ENCODE measurements around the gene SYNPR.

SYNPR gene

GRCh38 chr3:63521657-63522056 is 243.5 kb downstream of the SYNPR start:
- no peak for DNase-seq (ENCODE audit: low spot score in 2 of 2)
- Histone ChIP-seq H3K4me1 (no peaks in the 10 kb centered on the region), H3K4me3 (no peak overlapping the region), H3K36me3 (replicated peaks) (no peaks in the 10 kb centered on the region), H3K27me3 (ENCODE audit: low read depth) (peaks cover 3% of the 10 kb centered on the region; the same call in 1 of the 2 replicates), H3K9me3 (no peaks in the 10 kb centered on the region)
- in situ Hi-C loops (cut with MboI; ENCODE audit: low sequenced_read_pairs): no loop called here

DNA sequence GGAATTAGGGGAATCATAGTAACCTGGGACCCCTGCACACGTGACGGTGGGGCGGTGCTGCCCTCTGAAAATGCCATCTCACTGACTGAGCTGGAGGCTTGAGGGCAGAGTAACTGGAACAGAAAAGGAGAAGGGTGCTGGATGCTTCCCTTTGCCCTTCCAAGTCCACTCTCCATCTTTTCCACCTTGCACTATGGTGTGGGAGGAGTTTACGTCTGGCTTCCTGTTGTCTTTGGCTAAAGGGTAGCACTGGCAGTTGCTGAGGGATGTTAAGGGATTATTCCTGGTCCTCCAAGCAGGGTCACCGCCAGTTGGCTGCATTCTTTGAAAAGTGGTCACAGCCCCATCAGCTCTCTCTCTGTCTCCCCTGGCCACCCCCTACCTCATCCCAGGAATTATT is 245.0 kb downstream of the SYNPR start:
- no peaks in the 10 kb centered on the region for H3K4me1 ChIP-seq
- in situ Hi-C loops (cut with MboI; ENCODE audit: low sequenced_read_pairs): no loop called here
- H3K4me3 ChIP-seq: no peak overlapping the region
- H3K36me3 ChIP-seq (replicated peaks): no peaks in the 10 kb centered on the region
- DNase-seq (ENCODE audit: low spot score in 2 of 2): no peak
- H3K27me3 ChIP-seq (ENCODE audit: low read depth): peaks cover 3% of the 10 kb centered on the region; the same call in 1 of the 2 replicates
- no peaks in the 10 kb centered on the region for H3K9me3 ChIP-seq

DNA sequence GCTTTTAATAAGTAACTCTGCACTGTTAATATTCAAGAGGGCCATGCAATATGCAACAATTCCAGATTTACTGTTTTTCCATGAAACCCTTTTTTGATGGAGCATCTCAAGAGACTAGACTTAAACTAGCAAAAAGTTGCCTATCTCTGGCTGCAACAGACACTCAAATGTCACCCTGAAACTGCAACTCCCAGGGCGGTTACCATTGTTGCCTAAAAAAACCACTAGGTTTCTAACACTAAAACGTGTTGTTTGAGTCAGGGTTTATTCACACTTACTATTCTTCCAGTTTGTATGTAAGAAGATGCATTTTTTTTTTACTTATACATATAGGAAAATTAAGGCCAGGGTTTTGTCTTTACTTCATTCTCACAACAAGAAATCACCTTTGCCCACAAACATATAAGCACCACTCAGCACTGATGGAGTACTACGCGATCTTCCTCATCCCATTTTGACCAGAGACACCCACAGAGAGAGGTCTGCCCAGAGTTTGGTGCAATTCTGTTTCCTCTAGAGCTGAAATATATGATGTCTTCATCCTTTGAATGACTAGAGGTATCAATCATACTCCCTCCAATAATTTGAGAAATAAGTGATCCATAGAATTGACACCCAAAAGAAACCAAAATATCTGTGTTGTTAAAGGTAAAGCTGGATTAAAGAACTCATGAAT is 250.4 kb downstream of the SYNPR start:
- Histone ChIP-seq H3K9me3 (no peaks in the 10 kb centered on the region), H3K4me3 (no peak overlapping the region), H3K36me3 (replicated peaks) (no peaks in the 10 kb centered on the region), H3K27me3 (ENCODE audit: low read depth) (no peaks in the 10 kb centered on the region), H3K4me1 (no peaks in the 10 kb centered on the region)
- no peak for DNase-seq (ENCODE audit: low spot score in 2 of 2)
- in situ Hi-C loops (cut with MboI; ENCODE audit: low sequenced_read_pairs): no loop called here

GRCh38 chr3:63532521-63532920 is 254.4 kb downstream of the SYNPR start:
- in situ Hi-C loops (cut with MboI; ENCODE audit: low sequenced_read_pairs): no loop called here
- H3K9me3 ChIP-seq: no peaks in the 10 kb centered on the region
- no peak overlapping the region for H3K4me3 ChIP-seq
- 0 out of 2 replicates have a peak, but pooled peaks cover 2% of the 10 kb centered on the region for H3K27me3 ChIP-seq (ENCODE audit: low read depth)
- no peaks in the 10 kb centered on the region for H3K36me3 ChIP-seq (replicated peaks)
- DNase-seq (ENCODE audit: low spot score in 2 of 2): no peak
- H3K4me1 ChIP-seq: no peaks in the 10 kb centered on the region

DNA sequence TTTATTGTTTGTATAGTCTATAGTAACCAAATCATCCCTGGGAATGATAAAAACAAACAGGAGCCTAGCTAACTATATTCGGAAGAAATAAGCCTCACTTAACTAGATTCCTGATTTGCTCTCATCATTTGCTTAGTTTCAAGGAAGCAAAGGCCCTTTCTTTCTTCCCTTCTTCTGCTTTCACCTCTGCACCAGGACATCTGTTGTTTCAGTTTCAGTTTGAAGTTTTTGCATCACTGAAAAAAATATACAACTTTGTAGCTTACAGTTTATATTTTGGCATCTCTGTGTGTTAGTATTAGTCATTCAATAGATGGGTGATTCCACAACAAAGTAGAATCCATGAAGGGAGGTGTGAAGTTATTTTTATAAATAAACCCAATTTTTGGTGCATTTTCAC is 260.8 kb downstream of the SYNPR start:
- DNase-seq (ENCODE audit: low spot score in 2 of 2): no peak
- Histone ChIP-seq H3K9me3 (no peaks in the 10 kb centered on the region), H3K4me1 (no peaks in the 10 kb centered on the region), H3K36me3 (replicated peaks) (no peaks in the 10 kb centered on the region), H3K27me3 (ENCODE audit: low read depth) (peaks cover 5% of the 10 kb centered on the region; the same call in 1 of the 2 replicates), H3K4me3 (no peak overlapping the region)
- in situ Hi-C loops (cut with MboI; ENCODE audit: low sequenced_read_pairs): no loop called here

DNA sequence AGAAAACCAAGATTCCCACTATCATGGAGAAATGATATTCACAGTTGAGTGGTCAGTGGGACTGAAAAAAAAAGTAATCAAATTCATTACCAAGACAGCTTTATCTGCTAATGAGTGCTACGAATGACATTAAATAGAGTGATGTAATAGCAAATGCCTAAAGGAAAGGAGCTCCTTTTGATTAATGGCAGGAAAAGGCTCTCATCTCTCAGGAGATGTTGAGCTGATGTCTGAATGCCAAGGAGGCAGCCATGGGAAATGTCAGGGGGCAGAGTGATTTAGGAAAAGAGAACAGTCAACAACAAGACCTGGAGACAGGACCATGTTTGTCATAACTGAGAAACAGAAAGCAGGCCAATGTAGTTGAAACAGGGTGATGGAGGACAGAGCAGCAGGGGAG is 277.7 kb downstream of the SYNPR start:
- H3K27me3 ChIP-seq (ENCODE audit: low read depth): peaks cover 3% of the 10 kb centered on the region
- no peaks in the 10 kb centered on the region for H3K4me1 ChIP-seq
- no peaks in the 10 kb centered on the region for H3K9me3 ChIP-seq
- in situ Hi-C loops (cut with MboI; ENCODE audit: low sequenced_read_pairs): no loop called here
- H3K4me3 ChIP-seq: no peak overlapping the region
- no peak for DNase-seq (ENCODE audit: low spot score in 2 of 2)
- no peaks in the 10 kb centered on the region for H3K36me3 ChIP-seq (replicated peaks)

- Histone ChIP-seq H3K27me3 (ENCODE audit: low read depth) (peaks cover 3% of the 10 kb centered on the region), H3K9me3 (no peaks in the 10 kb centered on the region), H3K36me3 (replicated peaks) (no peaks in the 10 kb centered on the region), H3K4me1 (no peaks in the 10 kb centered on the region), H3K4me3 (no peak overlapping the region)
- in situ Hi-C loops (cut with MboI; ENCODE audit: low sequenced_read_pairs): no loop called here
- no peak for DNase-seq (ENCODE audit: low spot score in 2 of 2)
Measured at GRCh38 chr3:63556401-63556800, 278.3 kb downstream of the SYNPR start.

DNA sequence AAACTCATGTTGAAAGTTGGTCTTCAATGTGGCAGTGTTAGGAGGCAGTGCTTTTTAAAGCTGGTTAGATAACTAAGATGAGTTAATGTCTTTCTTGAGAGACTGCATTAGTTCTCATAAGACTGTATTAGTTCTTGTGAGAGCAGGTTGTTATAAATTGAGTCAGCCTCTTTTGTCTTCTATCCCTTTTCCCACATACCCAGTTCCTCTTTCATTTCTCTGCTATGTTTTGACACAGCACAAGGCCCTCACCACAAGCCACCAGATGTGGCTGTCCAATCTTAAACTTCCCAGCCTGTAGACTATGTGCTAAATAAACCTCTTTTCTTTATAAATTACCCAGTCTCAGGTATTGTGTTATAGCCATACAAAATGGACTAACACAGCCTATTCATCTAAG is 279.8 kb downstream of the SYNPR start:
- Histone ChIP-seq H3K27me3 (ENCODE audit: low read depth) (peaks cover 3% of the 10 kb centered on the region), H3K4me1 (no peaks in the 10 kb centered on the region)
- in situ Hi-C loops (cut with MboI; ENCODE audit: low sequenced_read_pairs): no loop called here

GRCh38 chr3:63559884-63560283 is 281.8 kb downstream of the SYNPR start:
- no peaks in the 10 kb centered on the region for H3K4me1 ChIP-seq
- H3K27me3 ChIP-seq (ENCODE audit: low read depth): peaks cover 3% of the 10 kb centered on the region
- no peak overlapping the region for H3K4me3 ChIP-seq
- in situ Hi-C loops (cut with MboI; ENCODE audit: low sequenced_read_pairs): no loop called here
- DNase-seq (ENCODE audit: low spot score in 2 of 2): no peak
- H3K36me3 ChIP-seq (replicated peaks): no peaks in the 10 kb centered on the region
- no peaks in the 10 kb centered on the region for H3K9me3 ChIP-seq

More for the DNA sequence above, 279.8 kb downstream of the SYNPR start:
- no peaks in the 10 kb centered on the region for H3K36me3 ChIP-seq (replicated peaks)
- no peak overlapping the region for H3K4me3 ChIP-seq
- no peaks in the 10 kb centered on the region for H3K9me3 ChIP-seq
- DNase-seq (ENCODE audit: low spot score in 2 of 2): no peak

DNA sequence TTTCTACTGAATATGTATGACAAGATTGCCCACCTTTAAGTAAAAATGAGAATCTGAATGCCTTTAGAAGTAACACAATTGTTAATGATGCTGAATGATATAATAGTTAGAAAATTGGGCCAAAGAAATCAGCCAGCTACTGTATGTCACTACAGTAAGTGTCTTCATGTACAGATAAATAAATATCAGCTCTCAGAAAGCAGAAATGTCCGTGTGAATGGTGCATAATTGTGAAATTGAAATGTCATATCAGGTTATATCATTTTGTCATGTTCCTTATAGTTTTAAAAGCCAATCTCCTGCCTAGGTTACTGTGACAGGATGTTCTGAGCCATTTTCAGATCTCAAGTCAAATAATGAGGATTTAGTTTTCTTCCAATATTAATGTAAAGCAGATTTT is 283.8 kb downstream of the SYNPR start:
- H3K4me3 ChIP-seq: no peak overlapping the region
- no peaks in the 10 kb centered on the region for H3K9me3 ChIP-seq
- in situ Hi-C loops (cut with MboI; ENCODE audit: low sequenced_read_pairs): no loop called here
- no peak for DNase-seq (ENCODE audit: low spot score in 2 of 2)
- no peaks in the 10 kb centered on the region for H3K4me1 ChIP-seq
- H3K27me3 ChIP-seq (ENCODE audit: low read depth): peaks cover 1% of the 10 kb centered on the region
- H3K36me3 ChIP-seq (replicated peaks): no peaks in the 10 kb centered on the region

GRCh38 chr3:63562323-63562722 is 284.2 kb downstream of the SYNPR start:
- DNase-seq (ENCODE audit: low spot score in 2 of 2): no peak
- H3K9me3 ChIP-seq: no peaks in the 10 kb centered on the region
- no peaks in the 10 kb centered on the region; the same call in 1 of the 2 replicates for H3K27me3 ChIP-seq (ENCODE audit: low read depth)
- no peaks in the 10 kb centered on the region for H3K36me3 ChIP-seq (replicated peaks)
- in situ Hi-C loops (cut with MboI; ENCODE audit: low sequenced_read_pairs): no loop called here
- H3K4me3 ChIP-seq: no peak overlapping the region
- H3K4me1 ChIP-seq: no peaks in the 10 kb centered on the region

DNA sequence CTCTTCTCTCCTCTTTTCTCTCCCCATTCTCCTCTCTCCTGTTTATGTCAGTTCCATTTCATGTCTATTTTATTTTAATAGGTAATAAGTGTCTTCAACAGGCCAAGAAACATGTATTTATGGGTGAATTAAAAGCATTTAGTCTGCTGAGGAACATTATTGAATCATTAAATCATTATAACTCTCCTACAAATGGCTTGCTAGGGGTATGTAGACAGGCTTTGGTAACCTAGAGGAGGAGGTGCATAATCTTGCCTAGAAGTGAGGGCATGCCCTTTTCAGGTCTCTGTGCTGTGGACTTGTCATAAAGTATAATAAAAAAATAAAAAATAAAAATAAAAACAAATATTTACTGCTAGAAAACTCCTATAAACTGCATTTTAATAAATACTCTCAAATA is 285.5 kb downstream of the SYNPR start:
- no peaks in the 10 kb centered on the region; the same call in 1 of the 2 replicates for H3K27me3 ChIP-seq (ENCODE audit: low read depth)
- no peak overlapping the region for H3K4me3 ChIP-seq
- no peaks in the 10 kb centered on the region for H3K36me3 ChIP-seq (replicated peaks)
- H3K4me1 ChIP-seq: no peaks in the 10 kb centered on the region
- in situ Hi-C loops (cut with MboI; ENCODE audit: low sequenced_read_pairs): no loop called here
- H3K9me3 ChIP-seq: no peaks in the 10 kb centered on the region
- no peak for DNase-seq (ENCODE audit: low spot score in 2 of 2)

DNA sequence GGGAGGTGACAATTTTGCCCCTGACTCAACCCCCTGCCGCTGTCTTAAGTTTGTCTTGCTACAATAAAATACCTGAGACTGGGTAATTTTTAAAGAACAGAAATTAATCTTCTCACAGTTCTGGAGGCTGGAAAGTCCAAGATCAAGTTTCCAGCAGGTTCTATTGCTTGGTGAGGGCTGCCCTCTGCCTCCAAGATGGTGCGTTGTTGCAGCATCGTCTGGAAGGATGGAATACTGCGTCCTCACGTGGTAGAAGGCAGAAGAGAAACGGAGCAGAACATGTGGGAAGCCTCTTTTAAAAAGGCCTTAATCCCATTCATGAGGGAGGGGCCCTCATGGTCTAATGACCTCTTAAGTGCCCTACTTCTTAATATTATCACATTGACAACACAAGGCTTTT is 287.1 kb downstream of the SYNPR start:
- Histone ChIP-seq H3K4me3 (no peak overlapping the region), H3K4me1 (no peaks in the 10 kb centered on the region), H3K36me3 (replicated peaks) (no peaks in the 10 kb centered on the region), H3K9me3 (no peaks in the 10 kb centered on the region), H3K27me3 (ENCODE audit: low read depth) (no peaks in the 10 kb centered on the region)
- DNase-seq (ENCODE audit: low spot score in 2 of 2): no peak
- in situ Hi-C loops (cut with MboI; ENCODE audit: low sequenced_read_pairs): no loop called here

DNA sequence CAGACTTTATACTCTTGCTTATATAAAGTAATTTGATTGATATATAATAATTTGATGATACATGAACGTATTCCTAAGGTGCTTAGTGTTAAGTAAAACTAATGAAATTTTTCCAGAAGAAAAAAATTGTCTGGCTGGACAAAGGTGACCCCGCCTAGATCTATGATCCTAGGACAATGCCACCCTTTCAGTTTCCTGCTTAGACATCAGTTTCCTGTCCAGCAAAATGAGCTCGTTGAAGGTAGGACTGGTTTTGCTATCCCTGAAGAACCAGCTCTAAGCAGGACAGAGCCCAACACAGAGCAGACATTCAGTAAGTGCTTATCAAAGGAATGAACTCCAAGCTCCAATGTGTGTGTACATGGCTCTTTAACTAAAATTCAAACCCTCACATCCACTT is 293.6 kb downstream of the SYNPR start:
- H3K4me1 ChIP-seq: no peaks in the 10 kb centered on the region
- no peak for DNase-seq (ENCODE audit: low spot score in 2 of 2)
- no peak overlapping the region for H3K4me3 ChIP-seq
- H3K36me3 ChIP-seq (replicated peaks): no peaks in the 10 kb centered on the region
- in situ Hi-C loops (cut with MboI; ENCODE audit: low sequenced_read_pairs): no loop called here
- H3K27me3 ChIP-seq (ENCODE audit: low read depth): peaks cover 4% of the 10 kb centered on the region; the same call in 1 of the 2 replicates
- H3K9me3 ChIP-seq: no peaks in the 10 kb centered on the region

GRCh38 chr3:63576846-63577245 is 298.7 kb downstream of the SYNPR start:
- no peaks in the 10 kb centered on the region for H3K36me3 ChIP-seq (replicated peaks)
- in situ Hi-C loops (cut with MboI; ENCODE audit: low sequenced_read_pairs): no loop called here
- H3K9me3 ChIP-seq: no peaks in the 10 kb centered on the region
- H3K4me3 ChIP-seq: no peak overlapping the region
- peaks cover 4% of the 10 kb centered on the region; the same call in 1 of the 2 replicates for H3K27me3 ChIP-seq (ENCODE audit: low read depth)
- no peak for DNase-seq (ENCODE audit: low spot score in 2 of 2)
- no peaks in the 10 kb centered on the region for H3K4me1 ChIP-seq
